HCT116 (cell line): Measurements from ENCODE around the gene C9orf85.

Experiments
- ATF3 ChIP-seq: IDR thresholded peaks from 2 replicates; pipeline ENCODE4 v1.6.1; 2012
- CTCF ChIP-seq, 3 experiments: fragments of 200-600 bp in 1 of 3; sonication (generic) in 1 of 3; IDR thresholded peaks in 2 of 3; conservative IDR thresholded peaks in 1 of 3; 2 replicates each; pipeline ENCODE4 v1.5.1; 2012 to 2017; ENCODE audit warnings: low read depth in 2 of 3, low read length in 2 of 3, antibody characterized with exemption in 1 of 3, borderline replicate concordance in 1 of 3, control low read depth in 1 of 3, mild to moderate bottlenecking in 1 of 3, mixed read lengths in 1 of 3, mixed run types in 1 of 3, moderate library complexity in 1 of 3; ENCODE audit not compliant: insufficient read depth in 1 of 3
- POLR2A ChIP-seq: IDR thresholded peaks from 2 replicates; pipeline ENCODE4 v1.7.0; 2011; ENCODE audit warnings: borderline replicate concordance; ENCODE audit not compliant: insufficient read depth, insufficient read length; ENCODE audit errors: extremely low read depth
- POLR2AphosphoS5 ChIP-seq: IDR thresholded peaks from 2 replicates; pipeline ENCODE4 v1.6.1; 2011; ENCODE audit warnings: mild to moderate bottlenecking, low read depth, low read length, moderate library complexity
- RAD21 ChIP-seq: IDR thresholded peaks from 2 replicates; pipeline ENCODE4 v1.6.1; 2012; ENCODE audit warnings: low read depth, mild to moderate bottlenecking
- REST ChIP-seq: IDR thresholded peaks from 2 replicates; pipeline ENCODE4 v1.6.1; 2012; ENCODE audit warnings: low read depth
- YY1 ChIP-seq: IDR thresholded peaks from 2 replicates; pipeline ENCODE4 v1.6.1; 2011; ENCODE audit warnings: low read length, low read depth, moderate library complexity, mild to moderate bottlenecking; ENCODE audit not compliant: insufficient replicate concordance; ENCODE audit errors: extremely low read depth

- TF ChIP-seq CTCF (IDR thresholded peaks at IDR 0.05 in 2 of 3, conservative IDR thresholded peaks at IDR 0.05 in 1 of 3; ENCODE audit: borderline replicate concordance in 1 of 3, insufficient read depth in 1 of 3, low read depth in 2 of 3, low read length in 2 of 3) (no peak), POLR2AphosphoS5 (no peak), ATF3 (no peak), POLR2A (no peak), YY1 (no peak), REST (no peak), RAD21 (no peak)
These were observed 16.3 kb upstream of the C9orf85 start for GRCh38 chr9:71895117-71895516.
